Ascending aorta (tissue), 2 donors: Measurements from ENCODE around the gene MGAT1. TPM values are rescaled to one million over a fixed set of nuclear protein-coding genes. Genes with fewer than 3 reads are reported as not detected.
A peak's percentile ranks its signal among the peaks of the same experiment; 100 is the strongest.

ENCODE experiments used
- DNase-seq, 2 donors: peaks; one replicate each; pipeline ENCODE4 v3.0.0-alpha.2; 2019; ENCODE audit warnings: low spot score in 2 of 2
- H3K27ac ChIP-seq, 2 donors: fragments of 200-600 bp; sonication (generic); one replicate each; pipeline ENCODE4 v1.5.1; 2016 to 2017; ENCODE audit warnings: mild to moderate bottlenecking in 1 of 2
- H3K27me3 ChIP-seq: fragments of 200-600 bp; sonication (generic); one replicate; pipeline ENCODE4 v1.5.1; 2017
- H3K36me3 ChIP-seq, 2 donors: fragments of 200-600 bp; sonication (generic); one replicate each; pipeline ENCODE4 v1.5.1; 2016
- H3K4me1 ChIP-seq, 2 donors: fragments of 200-600 bp; sonication (generic); one replicate each; pipeline ENCODE4 v1.5.1; 2016 to 2017; ENCODE audit warnings: mild to moderate bottlenecking in 1 of 2
- H3K4me3 ChIP-seq, 2 donors: fragments of 200-600 bp; sonication (generic); one replicate each; pipeline ENCODE4 v1.5.1; 2016 to 2017; ENCODE audit warnings: mild to moderate bottlenecking in 1 of 2
- H3K9me3 ChIP-seq, 2 donors: fragments of 200-600 bp; sonication (generic); one replicate each; pipeline ENCODE4 v1.5.1; 2016
- intact Hi-C: fragments of 100-400 bp; cut with DNase I; formaldehyde crosslinking; loops from one replicate; pipeline ENCODE4 v1.15.1; 2023
- total RNA-seq: library from RNA; depleted of rRNA; stranded (reverse); fragments of >200 nt; gene quantifications from one replicate; pipeline ENCODE4 v1.1.0, GENCODE V29; 2016
- TF ChIP-seq, protein P1 (sequence below), 3 experiments: fragments of 200-600 bp in 2 of 3; fragments of 450-650 bp in 1 of 3; sonication (generic) in 2 of 3; IDR thresholded peaks; one replicate each; pipeline ENCODE4 v1.5.1; 2016 to 2019; ENCODE audit warnings: antibody characterized with exemption in 3 of 3, mild to moderate bottlenecking in 1 of 3, moderate library complexity in 1 of 3

The MGAT1 gene
- total RNA-seq, 1 donor from 2014 or later, result 257 TPM

DNA sequence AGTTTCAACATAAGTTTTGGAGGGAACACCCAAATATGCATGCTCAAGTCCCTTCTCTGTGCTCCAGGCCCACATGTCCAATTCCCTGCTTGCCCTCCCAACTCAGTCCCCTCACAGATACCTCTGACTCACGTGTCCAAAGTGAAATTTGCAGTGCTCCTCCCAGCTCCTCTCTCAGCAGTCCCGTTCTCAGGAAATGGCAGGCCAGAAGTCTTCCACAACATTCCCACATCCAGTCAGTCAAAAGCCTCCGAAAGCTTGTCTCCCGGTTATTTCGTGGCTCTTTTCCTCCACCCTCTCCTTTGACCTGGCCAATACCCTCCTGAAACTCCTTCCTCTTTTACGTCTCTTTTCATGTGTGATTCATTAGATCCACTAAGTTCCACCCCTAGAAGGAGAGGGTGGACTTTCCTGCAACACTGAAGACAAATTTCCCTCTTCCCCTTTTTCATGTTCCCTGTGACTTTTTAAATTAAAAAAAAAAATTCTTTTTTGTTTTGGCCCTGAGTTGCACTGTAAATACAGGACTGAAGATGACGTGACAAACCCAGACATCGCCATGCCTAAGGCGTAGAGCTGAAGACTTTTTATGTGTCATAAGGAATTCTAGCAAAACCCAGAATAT lies 12.8 kb upstream of the MGAT1 start:
- intact Hi-C loops, result loop anchor here (10.0 kb wide), 1 partner anchor 1191 kb away; the partner anchor contains the start of gene HNRNPH1
- Histone ChIP-seq H3K4me1 (peaks cover 0 to 29% of the 10 kb centered on the region in 2 donors), H3K4me3 (peak overlapping the region; percentile 25 to 50), H3K36me3 (no peaks in the 10 kb centered on the region), H3K27me3 (no peaks in the 10 kb centered on the region), H3K27ac (peak overlapping the region; percentile 1 to 71), H3K9me3 (no peaks in the 10 kb centered on the region)
- peak in 1 of 2 donors; percentile 61 for DNase-seq
- TF ChIP-seq, protein P1, sequence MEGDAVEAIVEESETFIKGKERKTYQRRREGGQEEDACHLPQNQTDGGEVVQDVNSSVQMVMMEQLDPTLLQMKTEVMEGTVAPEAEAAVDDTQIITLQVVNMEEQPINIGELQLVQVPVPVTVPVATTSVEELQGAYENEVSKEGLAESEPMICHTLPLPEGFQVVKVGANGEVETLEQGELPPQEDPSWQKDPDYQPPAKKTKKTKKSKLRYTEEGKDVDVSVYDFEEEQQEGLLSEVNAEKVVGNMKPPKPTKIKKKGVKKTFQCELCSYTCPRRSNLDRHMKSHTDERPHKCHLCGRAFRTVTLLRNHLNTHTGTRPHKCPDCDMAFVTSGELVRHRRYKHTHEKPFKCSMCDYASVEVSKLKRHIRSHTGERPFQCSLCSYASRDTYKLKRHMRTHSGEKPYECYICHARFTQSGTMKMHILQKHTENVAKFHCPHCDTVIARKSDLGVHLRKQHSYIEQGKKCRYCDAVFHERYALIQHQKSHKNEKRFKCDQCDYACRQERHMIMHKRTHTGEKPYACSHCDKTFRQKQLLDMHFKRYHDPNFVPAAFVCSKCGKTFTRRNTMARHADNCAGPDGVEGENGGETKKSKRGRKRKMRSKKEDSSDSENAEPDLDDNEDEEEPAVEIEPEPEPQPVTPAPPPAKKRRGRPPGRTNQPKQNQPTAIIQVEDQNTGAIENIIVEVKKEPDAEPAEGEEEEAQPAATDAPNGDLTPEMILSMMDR (IDR thresholded peaks at IDR 0.05), result no peak

- H3K4me1 ChIP-seq, result peaks cover 4 to 31% of the 10 kb centered on the region in 2 donors
- peak in 1 of 2 donors; percentile 16 for DNase-seq
- peak overlapping the region in 1 of 2 donors; percentile 50 for H3K4me3 ChIP-seq
- TF ChIP-seq, protein P1 (IDR thresholded peaks at IDR 0.05), result no peak
- peak overlapping the region in 1 of 2 donors; percentile 41 for H3K27ac ChIP-seq
- H3K9me3 ChIP-seq, result no peaks in the 10 kb centered on the region
- intact Hi-C loops, result loop anchor here (5.0 to 10.0 kb wide), 4 partner anchors 349 to 1189 kb away; partner anchors contain the start of genes HNRNPH1 and RNF130
- H3K36me3 ChIP-seq, result no peaks in the 10 kb centered on the region
- no peaks in the 10 kb centered on the region for H3K27me3 ChIP-seq
Measured at GRCh38 chr5:180813420-180813819, 10.8 kb upstream of the MGAT1 start.

- peaks cover 14 to 35% of the 10 kb centered on the region in 2 donors for H3K4me1 ChIP-seq
- H3K27me3 ChIP-seq, result no peaks in the 10 kb centered on the region
- no peaks in the 10 kb centered on the region for H3K9me3 ChIP-seq
- TF ChIP-seq, protein P1 (IDR thresholded peaks at IDR 0.05), result no peak
- peak overlapping the region; percentile 70 to 76 for H3K4me3 ChIP-seq
- peak; percentile 7 to 63 for DNase-seq
- H3K27ac ChIP-seq, result peak overlapping the region; percentile 93 to 97
- no peaks in the 10 kb centered on the region for H3K36me3 ChIP-seq
- intact Hi-C loops, result loop anchor here (2.0 to 10.0 kb wide), 5 partner anchors 49 to 1187 kb away; partner anchors contain the start of genes HNRNPH1, RNF130 and ZFP62
Measured at GRCh38 chr5:180811623-180812124, 9.1 kb upstream of the MGAT1 start.

DNA sequence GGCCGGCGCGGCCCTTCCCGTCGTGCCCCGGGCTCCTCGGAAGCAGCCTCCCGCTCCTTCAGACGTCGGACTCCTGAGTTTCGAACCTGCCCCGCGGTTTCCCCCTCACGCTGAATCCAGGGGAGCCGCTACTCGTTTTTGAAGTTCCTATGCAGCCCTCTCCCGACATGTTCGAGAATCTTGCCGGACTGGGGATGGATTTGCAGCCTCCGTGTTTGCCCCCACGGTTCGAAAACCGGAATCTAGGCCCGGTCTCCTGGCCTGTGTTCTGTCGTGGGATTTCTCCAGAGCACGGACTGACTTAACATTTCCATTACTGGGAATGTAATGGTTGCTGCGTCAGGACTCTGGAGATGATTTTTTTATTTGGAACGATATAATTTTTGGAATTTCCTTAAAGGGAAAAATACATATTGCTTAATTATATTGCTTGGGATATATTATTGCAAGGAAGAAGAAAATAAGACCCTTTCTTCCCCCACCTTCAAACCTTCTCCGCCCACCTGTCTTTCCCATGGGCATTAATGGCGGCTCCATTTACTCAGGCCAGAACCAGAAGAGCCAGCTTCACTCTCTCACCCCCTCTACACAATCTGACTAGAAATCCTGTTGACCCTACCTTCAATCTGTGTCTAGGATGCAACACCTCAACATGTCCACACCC lies 8.5 kb upstream of the MGAT1 start:
- peak overlapping the region; percentile 70 to 76 for H3K4me3 ChIP-seq
- no peaks in the 10 kb centered on the region for H3K9me3 ChIP-seq
- peak overlapping the region; percentile 93 to 97 for H3K27ac ChIP-seq
- TF ChIP-seq, protein P1 (IDR thresholded peaks at IDR 0.05), result no peak
- H3K4me1 ChIP-seq, result peaks cover 14 to 38% of the 10 kb centered on the region in 2 donors
- intact Hi-C loops, result loop anchor here (1.0 to 10.0 kb wide), 7 partner anchors 9 to 1186 kb away; partner anchors contain the start of genes HNRNPH1, MGAT1, RNF130 and ZFP62
- DNase-seq, result peak in 1 of 2 donors; percentile 79
- H3K27me3 ChIP-seq, result no peaks in the 10 kb centered on the region
- no peaks in the 10 kb centered on the region for H3K36me3 ChIP-seq

DNA sequence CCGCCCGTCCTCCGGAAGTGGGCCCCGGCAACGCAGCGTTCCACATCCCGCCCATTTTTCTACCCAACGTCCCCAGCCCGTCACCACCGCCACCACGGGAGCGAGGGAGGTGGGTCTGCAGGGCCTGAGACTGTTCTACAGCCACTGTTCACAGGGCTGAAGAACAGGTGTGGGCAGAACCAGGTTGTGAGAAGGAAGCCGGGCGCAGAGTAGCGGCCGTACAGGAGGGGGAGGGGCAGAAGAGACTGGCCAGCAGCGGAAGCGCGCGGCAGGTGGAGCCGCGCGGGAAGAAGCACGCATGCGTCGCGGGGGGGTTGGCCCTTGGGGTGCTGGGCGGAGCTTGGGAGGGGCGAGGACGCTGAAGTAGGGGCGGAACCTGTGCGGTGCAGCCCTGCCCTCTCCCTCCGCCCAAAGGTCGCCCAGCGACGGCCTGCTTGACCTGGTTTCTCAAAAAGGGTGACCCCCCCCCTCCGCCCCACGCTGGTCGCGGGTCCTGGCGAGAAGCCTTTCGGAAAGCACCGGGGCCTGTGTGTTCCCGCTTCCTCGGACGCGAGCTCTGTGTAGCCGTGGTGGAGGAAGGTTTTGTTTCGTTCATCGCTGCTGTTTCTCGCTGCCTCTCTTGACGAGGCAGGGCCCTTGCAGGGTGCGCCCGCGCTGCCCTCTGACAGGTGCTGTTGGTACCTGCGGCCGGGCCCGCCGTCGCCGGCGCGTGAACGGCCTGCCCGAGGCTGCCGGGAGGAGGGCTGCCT lies 7.8 kb upstream of the MGAT1 start:
- Histone ChIP-seq H3K4me3 (peak overlapping the region; percentile 70 to 76), H3K36me3 (no peaks in the 10 kb centered on the region), H3K27ac (peak overlapping the region; percentile 93 to 97), H3K27me3 (no peaks in the 10 kb centered on the region), H3K9me3 (no peaks in the 10 kb centered on the region), H3K4me1 (peaks cover 14 to 40% of the 10 kb centered on the region in 2 donors)
- intact Hi-C loops, result loop anchor here (1.0 to 10.0 kb wide), 7 partner anchors 8 to 1186 kb away; partner anchors contain the start of genes HNRNPH1, MGAT1, RNF130 and ZFP62
- peak; percentile 79 to 96 for DNase-seq
- TF ChIP-seq, protein P1 (IDR thresholded peaks at IDR 0.05), result no peak
